SIG-M5 treated with dmso at 0.1 percent for 504 hours (cell line): Measurements from ENCODE around the gene TIMM23B.
"Not testable (repeated sequence)": the region's sequence is repeated elsewhere in the genome, so short reads cannot be mapped to it uniquely, and the experiment has no call there.

Source experiments
- DNase-seq: peaks from one replicate; lab custom pipeline; 2025; ENCODE audit not compliant: unreplicated experiment; lab: John Stamatoyannopoulos, UW

Gene TIMM23B

DNA sequence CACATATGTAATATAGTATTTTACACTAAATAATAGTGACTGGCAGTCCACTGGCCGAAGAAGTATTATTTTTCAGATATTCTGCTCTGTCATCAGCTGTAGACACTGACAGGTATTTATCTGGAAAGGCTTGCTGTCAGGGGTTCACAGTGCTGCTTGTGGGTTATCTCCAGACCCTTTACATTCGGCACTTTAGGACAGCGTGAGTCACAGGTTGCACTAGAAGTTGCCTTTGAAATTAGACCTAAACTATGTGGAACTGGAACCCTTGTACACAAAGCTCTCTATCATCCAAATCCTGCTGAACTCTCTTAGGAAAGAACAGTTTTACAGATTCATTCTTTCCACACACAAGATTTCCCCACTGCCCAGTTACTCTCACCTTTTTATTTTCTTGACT is 30.2 kb downstream of the TIMM23B start:
- not testable (repeated sequence) for DNase-seq

DNA sequence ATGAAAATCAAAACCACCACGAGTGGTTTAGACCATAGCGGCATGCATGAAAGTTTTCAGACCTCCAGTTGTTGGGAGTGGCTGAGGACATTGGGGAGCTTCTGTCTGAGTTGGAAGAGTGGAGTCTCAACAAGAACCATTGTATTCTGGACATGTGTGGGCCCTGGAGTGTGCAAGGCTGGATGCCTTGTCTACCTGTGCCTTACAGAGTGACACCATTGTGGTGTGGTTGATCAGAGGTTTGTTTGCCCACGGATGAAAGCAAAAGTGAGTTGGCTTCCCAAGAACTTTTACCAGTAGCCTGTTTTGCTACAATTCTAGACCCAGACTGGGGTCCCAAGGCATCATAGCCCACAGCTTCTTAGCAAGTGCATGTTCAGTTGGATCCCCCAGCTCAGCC is 35.9 kb downstream of the TIMM23B start:
- DNase-seq: not testable (repeated sequence)

DNA sequence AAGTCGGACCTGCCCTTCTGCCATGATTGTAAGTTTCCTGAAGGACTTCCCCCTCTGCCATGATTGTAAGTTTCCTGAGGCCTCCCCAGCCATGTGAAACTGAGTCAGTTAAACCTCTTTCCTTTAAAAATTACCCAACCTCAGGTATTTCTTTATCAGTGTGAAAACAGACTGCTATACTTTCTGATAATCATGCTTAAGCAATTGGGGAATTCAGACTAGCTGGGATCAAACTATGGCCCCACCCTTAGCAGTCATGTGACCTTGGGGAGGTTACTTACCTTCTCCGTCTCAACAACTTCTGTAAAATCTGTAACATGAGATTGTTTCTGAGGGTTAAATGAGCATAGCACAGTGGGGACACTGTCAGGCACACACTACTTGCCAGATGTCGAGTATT is 45.4 kb downstream of the TIMM23B start:
- not testable (repeated sequence) for DNase-seq

DNA sequence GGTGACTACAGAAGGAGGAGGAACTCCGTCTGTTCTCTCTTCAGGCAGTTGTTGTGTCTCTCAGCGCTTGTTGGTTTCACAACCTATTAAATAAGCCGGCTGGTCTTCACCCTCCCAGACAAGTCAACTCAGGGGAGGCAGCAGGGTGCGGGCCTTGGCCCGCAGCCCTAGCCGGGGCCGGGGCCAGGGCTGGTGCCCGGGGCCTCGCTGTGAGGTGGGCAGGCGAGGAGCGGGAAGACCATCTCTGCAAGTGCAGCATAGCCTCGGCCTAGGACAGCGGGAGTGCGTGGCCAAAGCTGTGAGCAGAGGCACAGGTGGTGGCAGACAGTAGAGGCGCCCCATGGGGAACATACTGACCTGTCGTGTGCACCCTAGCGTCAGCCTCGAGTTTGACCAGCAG is 46.5 kb downstream of the TIMM23B start, which contains the start of gene AGAP6:
AGAP6 (plus strand) TSS at position 31 of the 400 bp plus-strand sequence; CDS start at position 341, 310 bp downstream.
- not testable (repeated sequence) for DNase-seq

DNA sequence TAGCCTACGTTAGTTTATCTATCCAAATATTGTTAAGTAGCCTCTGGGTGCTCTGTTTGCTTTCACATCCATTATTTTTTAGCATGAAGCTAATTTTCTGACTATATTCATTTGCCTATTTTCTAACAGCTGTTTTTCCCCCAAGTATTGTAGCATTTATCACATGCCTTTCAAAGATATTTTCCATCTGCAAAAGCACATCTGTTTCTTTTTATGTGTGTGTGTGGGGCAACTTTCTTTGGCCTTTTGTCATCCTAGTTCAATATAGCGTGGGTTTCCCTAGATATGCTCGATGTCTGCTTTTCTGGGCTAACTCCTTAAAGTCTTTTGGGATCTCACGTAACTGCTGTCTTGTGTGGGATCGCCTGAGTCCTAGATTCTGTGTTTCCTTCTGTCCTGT is 53.5 kb downstream of the TIMM23B start:
- DNase-seq: not testable (repeated sequence)

DNA sequence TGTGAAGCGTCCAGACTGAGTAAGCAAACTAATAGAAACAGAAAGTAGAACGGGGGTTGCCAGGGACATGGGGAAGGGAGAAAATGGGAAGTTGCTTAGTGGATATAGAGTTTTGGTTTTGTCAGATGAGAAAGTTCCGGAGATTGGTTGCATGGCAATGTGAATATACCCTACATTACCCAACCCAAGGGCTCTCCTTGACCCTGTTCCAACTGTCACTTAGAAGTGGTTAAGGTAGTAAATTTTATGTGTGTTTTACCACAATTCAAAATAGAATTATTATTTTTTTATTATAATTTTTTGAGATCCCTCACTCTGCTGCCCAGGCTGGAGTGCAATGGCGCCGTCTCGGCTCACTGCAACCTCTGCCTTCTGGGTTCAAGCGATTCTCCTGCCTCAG is 72.2 kb downstream of the TIMM23B start:
- peak; percentile 25 for DNase-seq

DNA sequence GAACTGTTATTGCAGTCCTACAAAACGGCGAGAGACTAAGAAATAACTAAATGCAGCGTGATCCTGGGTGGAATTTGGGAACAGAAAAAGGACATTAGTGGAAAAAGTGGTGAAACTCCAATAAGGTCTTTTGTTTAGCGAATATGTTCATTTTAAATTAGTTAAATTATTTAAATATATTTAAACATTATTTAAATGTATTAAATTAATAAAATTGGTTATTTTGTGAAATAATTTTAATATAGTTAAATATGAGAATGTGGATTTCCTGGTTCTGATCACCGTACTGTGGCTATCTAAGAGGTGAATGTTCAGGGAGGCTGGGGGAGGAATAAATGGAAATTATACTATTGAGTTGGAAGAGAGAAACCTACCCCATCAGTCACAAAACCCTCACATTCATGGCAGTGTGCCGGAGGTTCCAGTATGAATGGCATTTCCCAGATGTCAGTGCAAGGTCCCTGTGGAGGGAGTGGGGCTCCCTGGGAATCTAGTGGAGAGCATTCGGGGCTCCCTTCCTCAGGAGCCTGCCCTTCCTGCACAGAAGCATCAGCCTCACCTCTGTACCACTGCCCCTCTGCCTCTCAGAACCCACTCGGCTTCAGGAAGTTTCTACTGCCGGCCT is 73.9 kb downstream of the TIMM23B start:
- not testable (repeated sequence) for DNase-seq

DNA sequence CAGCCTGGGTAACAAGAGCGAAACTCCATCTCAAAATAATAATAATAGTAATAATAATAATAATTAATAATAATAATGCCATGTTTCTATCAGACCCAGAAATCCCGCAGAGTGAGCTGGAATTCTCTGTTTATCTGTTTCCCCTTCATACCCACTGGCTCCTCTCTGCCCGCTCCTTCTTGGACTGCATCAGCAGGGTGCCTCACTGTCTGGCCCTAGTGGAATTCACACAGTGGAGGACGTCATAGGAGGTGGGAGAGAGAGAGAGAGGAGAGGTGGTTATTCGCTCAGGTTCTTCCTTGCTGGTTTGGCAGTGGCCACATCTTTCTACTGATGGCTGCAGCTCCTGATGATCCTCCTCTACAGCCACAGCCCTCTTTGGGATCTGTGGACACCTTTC is 75.1 kb downstream of the TIMM23B start:
- not testable (repeated sequence) for DNase-seq

DNA sequence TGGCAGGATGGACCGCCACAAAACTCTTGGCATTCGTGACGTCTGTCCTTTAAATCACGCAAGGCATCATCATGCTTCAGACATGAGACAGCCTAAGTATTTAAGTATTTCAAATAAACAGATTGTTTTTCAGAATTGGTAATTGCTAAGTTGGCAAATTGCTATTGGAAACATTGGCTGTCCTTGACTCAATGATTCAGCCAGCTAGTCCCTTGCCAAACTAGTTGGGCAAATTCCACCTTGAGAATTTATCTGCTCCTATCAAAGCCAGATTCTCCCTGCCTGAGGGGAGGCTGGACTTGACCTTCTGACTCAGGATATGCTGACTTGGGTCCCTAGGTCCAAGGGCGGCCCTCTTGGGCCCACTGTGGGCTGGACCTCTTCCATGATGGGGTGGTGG is 75.8 kb downstream of the TIMM23B start:
- DNase-seq: not testable (repeated sequence)

DNA sequence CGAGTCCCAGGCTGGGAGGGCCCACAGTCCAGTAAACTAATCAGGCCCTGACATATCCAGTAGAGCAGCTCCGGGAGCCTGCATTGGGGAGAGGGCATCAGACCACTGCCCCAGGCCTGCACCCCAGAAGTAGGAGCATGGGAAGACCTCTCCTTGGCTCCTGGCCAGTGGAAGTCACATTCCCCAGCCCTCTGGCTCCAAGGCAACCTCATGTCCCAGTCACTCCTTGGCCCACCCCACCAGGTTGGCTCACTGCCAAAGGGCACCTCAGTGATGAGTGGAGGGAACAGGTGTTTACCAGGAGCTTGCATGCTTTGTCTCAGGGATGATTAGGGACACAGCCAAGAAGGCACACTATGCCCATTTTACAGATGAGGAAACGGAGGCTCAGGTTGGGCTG is 77.4 kb downstream of the TIMM23B start:
- not testable (repeated sequence) for DNase-seq

DNA sequence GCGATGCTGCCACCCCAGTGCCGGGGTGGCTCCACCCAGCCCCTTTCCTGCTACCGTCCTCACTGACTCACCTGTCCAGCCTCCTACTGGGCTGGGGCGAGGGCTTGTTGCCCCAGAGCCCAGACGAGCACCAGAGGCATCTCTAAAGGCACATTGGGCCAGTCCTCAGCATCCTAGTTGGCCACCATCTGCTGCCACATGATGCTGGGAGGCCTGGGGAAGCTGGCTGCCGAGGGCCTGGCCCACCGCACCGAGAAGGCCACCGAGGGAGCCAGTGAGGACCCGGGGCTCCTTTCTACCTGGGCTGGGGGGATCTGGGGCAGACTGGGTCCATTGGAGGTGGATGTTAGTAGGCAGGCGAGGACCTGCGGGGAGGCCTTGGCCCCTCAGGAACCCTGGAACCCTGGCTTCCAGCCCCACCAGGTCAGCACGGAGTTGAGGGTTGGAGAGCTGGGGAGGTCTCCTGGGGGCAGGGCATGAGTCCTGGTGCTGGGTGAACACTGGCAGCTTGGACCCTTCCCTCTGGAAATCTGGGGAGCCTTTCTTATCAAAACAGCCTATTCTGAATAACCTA is 78.7 kb downstream of the TIMM23B start:
- DNase-seq: not testable (repeated sequence)

DNA sequence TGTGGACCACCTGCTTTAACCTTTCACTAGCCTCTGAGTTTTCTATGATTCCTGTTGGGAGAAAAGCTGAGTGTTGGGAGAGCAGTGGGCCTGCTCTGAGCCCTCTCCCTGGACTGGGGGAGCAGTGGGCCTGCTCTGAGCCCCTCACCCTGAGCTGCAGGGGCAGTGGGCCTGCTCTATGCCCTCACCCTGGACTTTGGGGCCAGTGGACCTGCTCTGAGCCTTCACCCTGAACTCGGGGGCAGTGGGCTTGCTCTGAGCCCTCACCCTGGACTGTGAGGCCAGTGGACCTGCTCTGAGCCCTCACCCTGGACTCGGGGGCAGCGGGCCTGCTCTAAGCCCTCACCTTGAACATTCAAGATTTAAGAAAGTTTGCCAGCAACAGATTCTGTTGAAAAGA is 79.8 kb downstream of the TIMM23B start:
- no peak for DNase-seq
